ENCODE data around the gene SURF6.
"Not testable (repeated sequence)": the region's sequence is repeated elsewhere in the genome, so short reads cannot be mapped to it uniquely, and the experiment has no call there.

The SURF6 gene

GRCh38 chr9:133323211-133323610 is 12.8 kb downstream of the SURF6 start:
- FAIRE-seq, result no peak

GRCh38 chr9:133322701-133323100 is 13.3 kb downstream of the SURF6 start:
- no peak for FAIRE-seq

DNA sequence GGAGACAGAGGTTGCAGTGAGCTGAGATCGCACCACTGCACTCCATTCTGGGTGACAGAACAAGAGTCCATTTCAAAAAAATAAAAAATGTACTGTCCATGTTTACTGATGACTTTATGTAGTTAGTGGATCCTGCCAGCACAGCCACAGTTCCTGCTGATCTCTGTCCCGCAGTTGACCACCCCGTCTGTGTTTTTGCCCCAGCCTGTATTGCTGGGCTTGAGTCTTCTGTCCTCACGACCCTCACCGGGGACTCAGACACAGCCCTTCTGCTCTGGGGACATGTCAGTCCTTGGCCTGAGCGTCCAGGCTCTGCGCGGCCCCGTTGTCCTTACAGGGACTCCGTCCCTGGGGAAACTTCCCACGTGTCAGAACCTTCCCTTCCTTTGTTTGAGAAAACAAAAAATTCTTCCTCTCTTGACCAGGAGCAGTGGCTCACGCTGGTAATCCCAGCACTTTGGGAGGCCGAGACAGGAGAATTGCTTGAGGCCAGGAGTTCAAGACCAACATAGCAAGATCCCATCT is 14.5 kb downstream of the SURF6 start:
- no peak for FAIRE-seq

GRCh38 chr9:133320421-133320881 is 15.5 kb downstream of the SURF6 start:
- FAIRE-seq, result no peak

DNA sequence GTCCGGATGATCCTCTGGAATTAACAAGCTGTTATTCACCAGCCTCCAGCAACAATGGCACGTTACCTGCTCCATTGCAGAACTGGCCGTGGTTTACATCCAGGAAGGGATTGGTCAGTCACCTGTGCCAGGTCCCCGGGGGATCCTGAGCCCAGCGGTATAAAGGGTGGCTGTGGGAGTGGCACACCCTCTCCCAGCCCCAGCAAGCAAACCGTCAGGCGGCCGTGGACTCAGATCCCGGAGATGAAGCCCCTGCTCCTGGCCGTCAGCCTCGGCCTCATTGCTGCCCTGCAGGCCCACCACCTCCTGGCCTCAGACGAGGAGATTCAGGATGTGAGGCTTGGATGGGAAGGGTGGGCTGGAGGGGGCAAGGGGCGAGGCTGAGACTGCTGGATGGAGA is 18.4 kb downstream of the SURF6 start:
- not testable (repeated sequence) for FAIRE-seq

GRCh38 chr9:133315997-133316396 is 20.0 kb downstream of the SURF6 start:
- no peak for FAIRE-seq

GRCh38 chr9:133309608-133310007 is 26.4 kb downstream of the SURF6 start:
- FAIRE-seq, result no peak

DNA sequence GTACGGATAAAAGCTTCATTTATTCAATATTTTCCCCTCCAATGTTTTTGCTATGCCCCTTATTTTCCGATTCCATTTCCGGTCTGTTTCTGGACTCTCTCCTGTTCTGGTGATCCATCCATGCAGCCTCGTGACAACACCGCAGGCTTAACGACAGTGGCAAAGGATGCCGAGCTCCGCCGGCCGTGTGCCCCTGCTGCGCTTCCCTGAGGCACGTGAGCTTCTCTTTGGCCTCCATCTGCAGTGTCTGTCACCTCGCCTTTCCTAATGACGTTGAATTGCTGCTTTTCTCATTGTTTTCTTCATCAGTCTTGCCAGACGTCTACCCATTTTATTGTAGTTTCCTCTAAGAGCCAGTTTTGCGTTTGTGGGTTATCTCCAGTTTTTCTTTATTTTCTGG is 28.7 kb downstream of the SURF6 start:
- no peak for FAIRE-seq

- no peak for FAIRE-seq
Measured at GRCh38 chr9:133306242-133307204, 29.5 kb downstream of the SURF6 start.

DNA sequence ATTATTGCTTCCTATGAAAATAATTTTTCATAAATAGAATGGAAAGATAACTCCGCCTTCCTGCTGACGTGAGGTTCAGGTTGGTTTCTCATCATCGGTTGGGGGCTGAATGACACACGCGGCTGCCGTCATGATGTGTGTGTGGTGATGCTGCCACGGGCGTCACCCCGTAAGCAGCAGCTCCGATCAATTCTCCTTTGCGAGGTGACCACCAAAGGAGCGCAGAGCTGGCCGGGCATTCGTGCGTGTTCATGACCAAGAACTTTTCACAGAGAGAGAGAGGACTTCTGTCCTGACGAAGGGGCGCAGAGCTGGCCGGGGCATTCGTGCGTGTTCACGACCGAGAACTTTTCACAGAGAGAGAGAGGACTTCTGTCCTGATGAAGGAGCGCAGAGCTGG is 30.3 kb downstream of the SURF6 start:
- no peak for FAIRE-seq

DNA sequence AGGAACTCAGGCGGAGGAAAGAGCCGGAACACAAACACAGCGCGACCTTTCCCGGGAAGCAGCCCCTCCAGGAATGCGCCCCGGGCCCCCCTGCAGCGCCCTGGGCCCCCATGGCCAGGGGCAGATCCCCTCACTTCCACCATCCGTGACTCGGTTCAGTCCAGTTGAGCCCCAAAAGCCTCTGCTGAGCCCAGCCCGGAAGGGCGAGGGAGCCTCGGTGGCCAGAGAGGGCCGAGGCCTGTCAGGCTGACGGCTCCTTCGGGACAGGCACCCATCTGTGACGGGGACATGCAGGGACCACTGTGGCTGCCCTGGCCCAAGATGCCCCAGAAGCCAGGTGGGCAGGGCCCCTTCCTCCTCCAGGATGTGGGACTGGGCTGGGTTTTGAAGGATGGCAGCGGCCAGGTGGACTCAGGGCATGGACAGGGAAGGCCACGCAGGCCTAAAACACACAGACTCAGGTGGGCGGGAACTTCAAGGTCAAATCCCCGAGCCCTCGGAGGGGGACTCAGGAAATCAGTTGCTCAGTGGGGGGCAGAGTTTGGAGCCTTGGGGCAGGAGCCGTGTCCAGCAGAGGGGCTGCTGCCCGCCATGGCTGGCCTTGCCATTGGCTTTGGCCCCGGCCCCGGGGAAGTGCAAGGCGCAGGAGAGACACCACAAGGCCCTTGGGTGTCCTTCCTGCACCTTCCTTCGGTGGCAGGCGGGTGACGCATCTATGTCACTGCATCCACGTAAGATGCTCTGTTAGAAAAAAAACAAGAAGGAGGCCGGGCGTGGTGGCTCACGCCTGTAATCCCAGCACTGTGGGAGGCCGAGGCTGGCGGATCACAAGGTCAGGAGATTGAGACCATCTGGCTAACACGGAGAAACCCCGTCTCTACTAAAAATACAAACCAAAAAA is 31.3 kb downstream of the SURF6 start:
- no peak for FAIRE-seq

DNA sequence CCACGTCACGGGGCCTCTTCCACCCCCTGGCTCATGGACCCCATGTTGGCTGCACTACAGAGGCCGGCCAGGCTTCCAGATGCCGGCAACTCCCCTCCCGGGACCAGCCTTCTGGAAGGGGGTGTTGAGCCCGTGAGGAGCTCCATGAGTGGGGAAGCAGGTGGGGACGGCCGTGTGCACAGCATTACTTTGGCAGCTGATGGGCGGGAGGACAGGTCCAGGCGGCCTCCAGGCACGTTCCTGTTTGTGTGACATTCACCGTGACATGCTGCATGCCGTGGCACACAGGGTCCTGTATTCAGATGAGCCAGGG is 31.9 kb downstream of the SURF6 start:
- no peak for FAIRE-seq

- FAIRE-seq, result no peak
Measured at GRCh38 chr9:133303266-133304157, 32.5 kb downstream of the SURF6 start.

GRCh38 chr9:133301253-133302230 is 34.4 kb downstream of the SURF6 start:
- FAIRE-seq, result no peak

- not testable (repeated sequence) for FAIRE-seq
Measured at GRCh38 chr9:133299996-133300395, 36.0 kb downstream of the SURF6 start.

GRCh38 chr9:133294257-133294656 is 41.7 kb downstream of the SURF6 start:
- FAIRE-seq, result no peak

GRCh38 chr9:133290751-133291302 is 45.2 kb downstream of the SURF6 start:
- FAIRE-seq, result no peak

DNA sequence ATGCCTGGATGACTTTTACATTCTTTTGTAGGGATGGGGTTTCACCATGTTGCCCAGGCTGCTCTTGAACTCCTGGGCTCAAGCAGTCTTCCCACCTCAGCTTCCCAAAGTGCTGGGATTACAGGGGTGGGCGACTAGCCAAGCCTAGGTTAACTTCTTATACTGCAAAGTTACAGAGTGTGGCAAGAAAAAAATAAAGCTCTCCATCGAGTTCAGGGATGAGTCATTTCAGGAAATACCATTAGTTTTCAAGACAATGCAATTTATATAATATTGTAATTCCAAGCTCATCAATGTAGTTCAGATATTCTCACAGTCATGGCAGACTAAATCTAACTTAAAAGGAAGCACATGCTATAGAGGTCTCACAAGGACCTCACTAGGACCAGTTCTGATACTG is 49.5 kb downstream of the SURF6 start:
- FAIRE-seq, result no peak

DNA sequence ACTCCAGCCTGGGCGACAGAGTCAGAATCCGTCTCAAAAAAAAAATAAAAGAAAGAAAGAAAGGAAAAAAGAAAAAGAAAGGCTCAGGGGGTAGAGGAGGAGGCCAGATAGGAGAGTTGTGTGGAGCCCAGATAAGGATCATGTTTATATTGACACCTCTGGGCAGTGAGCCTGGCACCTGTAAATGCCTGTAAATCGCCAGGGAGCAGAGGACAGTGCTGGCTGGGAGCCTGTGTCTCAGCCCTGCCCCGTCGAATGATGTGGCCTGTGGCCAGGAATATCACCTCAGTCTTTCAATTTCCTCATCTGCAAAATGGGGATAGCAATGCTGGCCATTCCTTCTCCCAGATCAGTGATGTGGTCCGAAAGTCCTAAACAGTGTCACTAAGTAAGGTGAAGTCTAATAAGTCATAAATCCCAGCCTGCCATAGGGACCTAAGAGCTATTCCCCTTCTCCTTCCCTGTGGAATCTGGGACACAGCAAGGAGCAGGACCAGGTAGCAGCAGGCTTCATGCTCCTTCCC is 50.7 kb downstream of the SURF6 start:
- FAIRE-seq, result no peak

DNA sequence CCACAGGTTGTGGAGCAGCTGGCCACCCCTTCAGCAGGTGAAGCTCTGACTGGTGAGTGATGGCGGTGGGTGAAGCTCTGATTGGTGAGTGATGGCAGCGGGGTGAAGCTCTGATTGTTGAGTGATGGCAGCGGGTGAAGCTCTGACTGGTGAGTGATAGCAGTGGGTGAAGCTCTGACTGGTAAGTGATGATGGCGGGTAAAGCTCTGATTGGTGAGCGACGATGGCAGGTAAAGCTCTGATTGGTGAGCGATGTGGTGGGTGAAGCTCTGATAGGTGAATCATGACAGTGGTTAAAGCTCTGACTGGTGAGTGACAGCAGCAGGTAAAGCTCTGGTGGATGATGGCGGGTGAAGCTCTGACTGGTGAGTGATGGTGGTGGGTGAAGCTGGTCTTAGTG is 51.6 kb downstream of the SURF6 start:
- no peak for FAIRE-seq

Measured in A204.1 (cell line).